Vagina (tissue), 2 donors: ENCODE measurements around the gene PHF24. TPM values are rescaled to one million over a fixed set of nuclear protein-coding genes. Genes with fewer than 3 reads are reported as not detected.

Source experiments
- DNase-seq, 2 donors: peaks; one replicate each; pipeline ENCODE4 v3.0.0-alpha.2; 2017; ENCODE audit errors: extremely low spot score in 2 of 2
- H3K27ac ChIP-seq: fragments of 200-600 bp; sonication (generic); one replicate; pipeline ENCODE4 v1.5.1; 2019
- H3K27me3 ChIP-seq: fragments of 200-600 bp; sonication (generic); one replicate; pipeline ENCODE4 v1.5.1; 2019
- H3K36me3 ChIP-seq, 2 donors: fragments of 200-600 bp; sonication (generic); one replicate each; pipeline ENCODE4 v1.5.1; 2017 to 2019
- H3K4me1 ChIP-seq: fragments of 200-600 bp; sonication (generic); one replicate; pipeline ENCODE4 v1.5.1; 2019
- H3K4me3 ChIP-seq, 2 donors: fragments of 200-600 bp; sonication (generic); 1 replicate in 1 of 2; 2 replicates in 1 of 2; pipeline ENCODE4 v1.5.1; 2016 to 2019
- H3K9me3 ChIP-seq: fragments of 200-600 bp; sonication (generic); one replicate; pipeline ENCODE4 v1.5.1; 2019
- POLR2A ChIP-seq, 2 donors: fragments of 450-650 bp; IDR thresholded peaks; one replicate each; pipeline ENCODE4 v1.6.1; 2017; ENCODE audit warnings: antibody characterized with exemption in 2 of 2, mild to moderate bottlenecking in 2 of 2, moderate library complexity in 2 of 2
- POLR2AphosphoS5 ChIP-seq, 2 donors: sonication (generic); formaldehyde crosslinking; IDR thresholded peaks; one replicate each; pipeline ENCODE4 v1.9.0; 2017; ENCODE audit warnings: antibody characterized with exemption in 2 of 2, mild to moderate bottlenecking in 2 of 2, low read depth in 1 of 2; ENCODE audit not compliant: insufficient read depth in 1 of 2
- intact Hi-C: fragments of 100-400 bp; cut with DNase I; formaldehyde crosslinking; loops from one replicate; pipeline ENCODE4 v1.15.1; 2023
- total RNA-seq: library from RNA; depleted of rRNA; stranded (reverse); fragments of >200 nt; gene quantifications from one replicate; pipeline ENCODE4 v1.2.3, GENCODE V29; 2016
- TF ChIP-seq, protein P1 (sequence below), 3 experiments: fragments of 450-650 bp in 2 of 3; fragments of 200-600 bp in 1 of 3; sonication (generic) in 1 of 3; IDR thresholded peaks; one replicate each; pipeline ENCODE4 v1.5.1; 2017 to 2019; ENCODE audit warnings: antibody characterized with exemption in 3 of 3, mild to moderate bottlenecking in 2 of 3, moderate library complexity in 2 of 3

The PHF24 gene
- total RNA-seq, 1 donor from 2014 or later: 0.25 TPM

DNA sequence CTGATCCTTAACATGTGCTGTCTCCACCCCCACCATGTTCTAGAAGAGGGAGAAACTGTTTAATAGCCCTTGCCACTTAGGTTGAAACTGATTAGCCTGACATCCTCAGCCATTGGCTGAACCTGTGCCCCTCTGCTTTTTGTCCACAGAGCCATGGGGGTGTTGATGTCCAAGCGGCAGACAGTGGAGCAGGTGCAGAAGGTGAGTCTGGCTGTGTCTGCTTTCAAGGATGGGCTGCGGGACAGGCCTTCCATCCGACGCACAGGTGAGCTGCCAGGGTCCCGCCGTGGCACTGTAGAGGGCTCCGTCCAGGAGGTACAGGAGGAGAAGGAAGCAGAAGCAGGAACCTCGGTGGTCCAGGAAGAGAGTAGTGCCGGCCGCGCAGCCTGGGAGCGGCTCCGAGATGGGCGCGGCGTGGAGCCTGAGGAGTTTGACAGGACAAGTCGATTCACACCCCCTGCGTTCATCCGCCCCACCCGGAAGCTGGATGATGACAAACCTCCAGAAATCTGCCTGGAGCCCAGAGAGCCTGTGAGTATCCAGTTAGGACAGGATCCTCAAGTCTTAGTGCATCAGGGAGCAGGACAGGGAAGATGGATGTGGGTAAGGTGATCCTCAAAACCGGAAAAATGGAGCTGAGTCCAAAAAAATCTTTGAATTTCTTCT is 13.2 kb downstream of the PHF24 start:
- Histone ChIP-seq H3K4me3 (no peak overlapping the region), H3K27ac (no peak overlapping the region), H3K9me3 (no peaks in the 10 kb centered on the region), H3K27me3 (no peaks in the 10 kb centered on the region), H3K36me3 (no peaks in the 10 kb centered on the region), H3K4me1 (no peaks in the 10 kb centered on the region)
- DNase-seq: peak; percentile 80 to 84
- no peak for TF ChIP-seq POLR2A (IDR thresholded peaks at IDR 0.05)
- TF ChIP-seq, protein P1, sequence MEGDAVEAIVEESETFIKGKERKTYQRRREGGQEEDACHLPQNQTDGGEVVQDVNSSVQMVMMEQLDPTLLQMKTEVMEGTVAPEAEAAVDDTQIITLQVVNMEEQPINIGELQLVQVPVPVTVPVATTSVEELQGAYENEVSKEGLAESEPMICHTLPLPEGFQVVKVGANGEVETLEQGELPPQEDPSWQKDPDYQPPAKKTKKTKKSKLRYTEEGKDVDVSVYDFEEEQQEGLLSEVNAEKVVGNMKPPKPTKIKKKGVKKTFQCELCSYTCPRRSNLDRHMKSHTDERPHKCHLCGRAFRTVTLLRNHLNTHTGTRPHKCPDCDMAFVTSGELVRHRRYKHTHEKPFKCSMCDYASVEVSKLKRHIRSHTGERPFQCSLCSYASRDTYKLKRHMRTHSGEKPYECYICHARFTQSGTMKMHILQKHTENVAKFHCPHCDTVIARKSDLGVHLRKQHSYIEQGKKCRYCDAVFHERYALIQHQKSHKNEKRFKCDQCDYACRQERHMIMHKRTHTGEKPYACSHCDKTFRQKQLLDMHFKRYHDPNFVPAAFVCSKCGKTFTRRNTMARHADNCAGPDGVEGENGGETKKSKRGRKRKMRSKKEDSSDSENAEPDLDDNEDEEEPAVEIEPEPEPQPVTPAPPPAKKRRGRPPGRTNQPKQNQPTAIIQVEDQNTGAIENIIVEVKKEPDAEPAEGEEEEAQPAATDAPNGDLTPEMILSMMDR (IDR thresholded peaks at IDR 0.05): no peak
- TF ChIP-seq POLR2AphosphoS5 (IDR thresholded peaks at IDR 0.05; ENCODE audit: insufficient read depth in 1 of 2, low read depth in 1 of 2): no peak
- intact Hi-C loops: no loop called here

DNA sequence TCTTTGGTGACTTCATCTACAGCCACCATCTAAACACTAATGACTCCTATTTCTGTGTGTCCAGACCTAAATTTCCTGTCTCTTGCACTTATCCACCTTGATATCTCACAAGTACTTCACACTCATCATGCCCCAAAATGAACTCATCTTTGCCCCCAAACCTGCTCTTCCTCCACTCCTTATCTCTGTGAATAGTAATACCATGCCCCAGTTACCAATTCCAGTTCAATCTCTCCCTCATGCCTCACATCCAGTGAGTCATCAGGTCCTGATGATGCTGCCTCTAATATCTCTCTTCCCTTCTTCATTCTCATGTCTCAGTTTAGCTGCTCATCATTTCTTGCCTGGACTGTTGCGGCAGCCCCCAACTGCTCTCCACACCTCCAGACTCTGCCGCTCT is 16.6 kb downstream of the PHF24 start:
- no peak for DNase-seq
- intact Hi-C loops: no loop called here

DNA sequence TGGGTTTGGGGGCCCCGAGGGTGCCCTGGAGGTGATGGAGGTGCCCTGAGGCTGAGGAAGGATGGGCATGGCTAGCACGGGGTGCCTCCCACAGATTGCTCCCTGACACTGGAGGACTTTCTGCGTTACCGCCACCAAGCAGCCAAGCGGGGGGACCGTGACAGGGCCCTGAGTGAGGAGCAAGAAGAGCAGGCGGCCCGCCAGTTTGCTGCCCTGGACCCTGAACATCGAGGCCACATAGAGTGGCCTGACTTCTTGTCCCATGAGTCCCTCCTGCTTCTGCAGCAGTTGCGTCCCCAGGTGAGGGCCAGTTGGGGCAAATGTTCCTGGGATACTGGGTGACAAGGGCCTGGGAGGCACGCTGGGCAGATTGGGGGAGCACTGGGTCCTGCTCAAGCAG is 18.4 kb downstream of the PHF24 start:
- Histone ChIP-seq H3K9me3 (no peaks in the 10 kb centered on the region), H3K36me3 (no peaks in the 10 kb centered on the region), H3K27me3 (no peaks in the 10 kb centered on the region), H3K27ac (no peak overlapping the region), H3K4me1 (no peaks in the 10 kb centered on the region), H3K4me3 (no peak overlapping the region)
- no peak for DNase-seq
- intact Hi-C loops: no loop called here
- TF ChIP-seq, protein P1 (IDR thresholded peaks at IDR 0.05): no peak
- TF ChIP-seq POLR2A (IDR thresholded peaks at IDR 0.05) (no peak), POLR2AphosphoS5 (IDR thresholded peaks at IDR 0.05; ENCODE audit: insufficient read depth in 1 of 2, low read depth in 1 of 2) (no peak)

More for the DNA sequence above, 16.6 kb downstream of the PHF24 start:
- Histone ChIP-seq H3K27ac (no peak overlapping the region), H3K27me3 (no peaks in the 10 kb centered on the region), H3K4me3 (no peak overlapping the region), H3K36me3 (no peaks in the 10 kb centered on the region), H3K9me3 (no peaks in the 10 kb centered on the region), H3K4me1 (no peaks in the 10 kb centered on the region)
- no peak for TF ChIP-seq POLR2AphosphoS5 (IDR thresholded peaks at IDR 0.05; ENCODE audit: insufficient read depth in 1 of 2, low read depth in 1 of 2)
- no peak for TF ChIP-seq POLR2A (IDR thresholded peaks at IDR 0.05)
- TF ChIP-seq, protein P1 (IDR thresholded peaks at IDR 0.05): no peak

DNA sequence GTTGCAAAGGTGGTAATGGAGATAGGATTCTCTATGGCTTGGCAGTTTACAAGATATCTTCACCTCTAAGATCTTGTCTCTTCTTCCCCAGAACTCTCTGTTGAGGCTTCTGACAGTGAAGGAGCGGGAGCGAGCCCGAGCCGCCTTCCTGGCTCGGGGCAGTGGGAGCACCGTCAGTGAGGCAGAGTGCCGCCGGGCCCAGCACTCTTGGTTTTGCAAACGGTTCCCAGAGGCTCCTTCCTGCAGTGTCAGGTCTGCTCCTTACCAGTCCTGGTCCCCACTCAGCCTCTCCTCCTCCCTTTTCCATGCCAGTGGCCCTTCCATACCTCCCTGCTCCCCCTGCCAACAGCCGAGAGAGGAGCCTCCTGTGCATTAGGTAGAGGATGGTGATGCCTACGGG is 18.9 kb downstream of the PHF24 start:
- no peak for TF ChIP-seq POLR2A (IDR thresholded peaks at IDR 0.05)
- intact Hi-C loops: no loop called here
- Histone ChIP-seq H3K4me3 (no peak overlapping the region), H3K27me3 (no peaks in the 10 kb centered on the region), H3K9me3 (no peaks in the 10 kb centered on the region), H3K27ac (no peak overlapping the region), H3K36me3 (no peaks in the 10 kb centered on the region), H3K4me1 (no peaks in the 10 kb centered on the region)
- no peak for DNase-seq

DNA sequence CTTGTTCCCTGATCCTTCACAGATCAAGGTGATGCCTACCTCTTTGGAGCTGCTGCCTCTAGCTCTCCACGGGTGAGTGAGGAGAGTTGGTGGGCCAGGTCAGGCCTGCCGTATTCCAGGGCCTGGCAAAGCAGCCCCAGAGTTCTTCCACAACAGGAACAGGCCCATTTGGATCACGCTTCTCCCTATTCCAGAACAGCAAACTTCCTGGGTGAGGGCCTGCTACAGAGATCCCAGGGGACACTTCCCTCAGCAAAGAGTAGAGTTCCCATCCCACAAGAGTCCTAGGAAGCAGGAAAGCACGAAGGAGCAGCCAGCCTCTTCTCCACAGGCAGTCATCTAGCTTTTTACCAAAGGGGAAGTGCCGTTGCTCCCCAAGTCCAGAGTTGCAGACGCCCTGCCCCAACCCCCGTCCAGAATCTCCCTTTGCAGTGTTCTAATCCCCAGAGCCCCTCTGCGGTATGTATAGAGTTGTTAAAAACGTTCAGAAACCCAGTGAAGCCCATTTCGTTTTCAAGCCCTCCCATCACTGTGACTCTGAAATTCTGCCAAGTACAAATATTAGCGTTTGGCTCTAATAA is 22.2 kb downstream of the PHF24 start:
- H3K36me3 ChIP-seq: no peaks in the 10 kb centered on the region
- no peaks in the 10 kb centered on the region for H3K4me1 ChIP-seq
- TF ChIP-seq POLR2A (IDR thresholded peaks at IDR 0.05) (no peak), POLR2AphosphoS5 (IDR thresholded peaks at IDR 0.05; ENCODE audit: insufficient read depth in 1 of 2, low read depth in 1 of 2) (no peak)
- TF ChIP-seq, protein P1 (IDR thresholded peaks at IDR 0.05): no peak
- intact Hi-C loops: no loop called here
- no peaks in the 10 kb centered on the region for H3K27me3 ChIP-seq
- H3K27ac ChIP-seq: no peak overlapping the region
- no peaks in the 10 kb centered on the region for H3K9me3 ChIP-seq
- no peak overlapping the region for H3K4me3 ChIP-seq
- no peak for DNase-seq
